ENCODE results near the gene RBM43.

RBM43 gene

DNA sequence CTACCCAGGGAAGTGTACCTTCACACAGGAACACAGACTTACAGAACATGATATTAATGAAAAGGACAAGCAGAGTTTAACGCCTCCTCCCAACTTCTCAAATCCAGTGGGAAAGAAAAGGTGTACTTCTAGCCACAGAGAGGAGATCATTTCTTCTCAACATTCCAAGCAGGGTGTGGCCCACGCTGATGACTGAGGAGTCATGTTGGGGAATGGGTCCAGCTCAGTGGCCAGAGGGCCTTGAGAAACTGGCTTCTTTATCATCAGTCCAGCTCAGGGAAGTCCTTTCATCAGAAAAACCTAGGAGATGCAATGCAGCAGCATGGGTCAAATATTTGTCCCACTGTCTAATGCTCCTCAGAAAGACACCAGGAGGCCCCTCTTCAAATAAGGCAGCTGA, 63.0 kb downstream of the RBM43 start:
- no peak overlapping the region for H3K4me3 ChIP-seq (ENCODE audit: low read depth, low read length)
- TF ChIP-seq, protein P1, sequence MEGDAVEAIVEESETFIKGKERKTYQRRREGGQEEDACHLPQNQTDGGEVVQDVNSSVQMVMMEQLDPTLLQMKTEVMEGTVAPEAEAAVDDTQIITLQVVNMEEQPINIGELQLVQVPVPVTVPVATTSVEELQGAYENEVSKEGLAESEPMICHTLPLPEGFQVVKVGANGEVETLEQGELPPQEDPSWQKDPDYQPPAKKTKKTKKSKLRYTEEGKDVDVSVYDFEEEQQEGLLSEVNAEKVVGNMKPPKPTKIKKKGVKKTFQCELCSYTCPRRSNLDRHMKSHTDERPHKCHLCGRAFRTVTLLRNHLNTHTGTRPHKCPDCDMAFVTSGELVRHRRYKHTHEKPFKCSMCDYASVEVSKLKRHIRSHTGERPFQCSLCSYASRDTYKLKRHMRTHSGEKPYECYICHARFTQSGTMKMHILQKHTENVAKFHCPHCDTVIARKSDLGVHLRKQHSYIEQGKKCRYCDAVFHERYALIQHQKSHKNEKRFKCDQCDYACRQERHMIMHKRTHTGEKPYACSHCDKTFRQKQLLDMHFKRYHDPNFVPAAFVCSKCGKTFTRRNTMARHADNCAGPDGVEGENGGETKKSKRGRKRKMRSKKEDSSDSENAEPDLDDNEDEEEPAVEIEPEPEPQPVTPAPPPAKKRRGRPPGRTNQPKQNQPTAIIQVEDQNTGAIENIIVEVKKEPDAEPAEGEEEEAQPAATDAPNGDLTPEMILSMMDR (IDR thresholded peaks at IDR 0.05; ENCODE audit: low read depth, low read length), result no peak

Measured in WI38 (cell line).